GM08714 (cell line): ENCODE measurements around the gene NSUN4.
A peak's percentile ranks its signal among the peaks of the same experiment; 100 is the strongest.
"Not testable (repeated sequence)": the region's sequence is repeated elsewhere in the genome, so short reads cannot be mapped to it uniquely, and the experiment has no call there.

ENCODE experiments used
- H3K4me3 ChIP-seq: fragments of 200-500 bp; sonication (Bioruptor generic); 2 replicates; pipeline ENCODE4 v1.5.1; 2014; ENCODE audit warnings: mild to moderate bottlenecking, low read length, inconsistent platforms
- ZNF274 ChIP-seq: IDR thresholded peaks from 2 replicates; pipeline ENCODE4 v1.6.1; 2012; ENCODE audit warnings: mild to moderate bottlenecking, low read depth, low read length

Gene NSUN4

DNA sequence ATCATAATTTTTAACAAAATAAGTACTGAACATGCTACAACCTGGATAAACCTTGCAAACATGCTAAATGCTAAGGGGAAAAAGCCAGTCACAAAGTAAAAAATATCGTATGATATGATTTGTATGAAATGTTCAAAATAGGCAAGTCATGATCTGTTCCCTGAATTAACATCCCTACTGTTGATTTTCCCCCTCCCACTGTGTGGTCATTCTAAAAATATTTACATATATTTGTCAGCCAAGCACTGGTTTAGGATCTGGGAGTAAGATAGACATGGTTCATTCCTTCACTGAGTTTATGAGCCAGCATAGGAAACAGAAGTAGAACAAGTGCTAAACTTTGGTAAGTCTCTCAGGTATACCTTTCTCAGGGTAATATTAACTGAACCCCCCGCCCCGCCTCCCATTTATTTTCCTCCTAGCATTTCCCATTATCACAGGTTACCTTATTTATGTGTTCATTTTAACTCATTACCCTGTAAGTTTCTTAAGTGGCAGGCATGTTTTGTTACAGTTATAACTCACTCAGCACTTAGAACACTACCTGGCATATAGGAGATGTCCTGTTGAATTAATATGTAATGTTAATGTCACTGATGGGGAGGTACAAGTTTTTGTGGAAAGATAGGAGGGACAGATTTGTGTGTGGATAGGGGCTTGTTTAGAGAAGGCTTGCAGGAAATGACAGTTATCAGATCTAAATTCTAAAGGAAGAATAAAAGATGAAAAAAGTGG lies 24.8 kb upstream of the NSUN4 start:
- H3K4me3 ChIP-seq: no peak overlapping the region

DNA sequence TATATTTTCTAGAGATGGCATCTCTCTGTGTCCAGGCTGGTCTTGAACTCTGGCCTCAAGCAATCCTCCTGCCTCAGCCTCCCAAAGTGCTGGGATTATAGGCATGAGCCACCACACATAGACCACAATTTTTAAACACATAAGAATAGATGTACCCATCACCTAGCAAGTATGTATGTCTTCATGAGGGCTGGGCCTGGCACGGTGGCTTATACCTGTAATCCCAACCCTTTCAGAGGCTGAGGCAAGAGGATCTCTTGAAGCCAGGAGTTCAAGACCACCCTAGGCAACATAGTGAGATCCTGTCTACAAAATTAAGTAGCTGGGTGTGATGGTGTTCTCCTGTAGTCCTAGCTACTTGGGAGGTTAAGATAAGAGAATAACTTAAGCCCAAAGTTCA lies 23.3 kb upstream of the NSUN4 start:
- TF ChIP-seq ZNF274: no peak
- no peak overlapping the region for H3K4me3 ChIP-seq

More for the DNA sequence above, 24.8 kb upstream of the NSUN4 start:
- no peak for TF ChIP-seq ZNF274

DNA sequence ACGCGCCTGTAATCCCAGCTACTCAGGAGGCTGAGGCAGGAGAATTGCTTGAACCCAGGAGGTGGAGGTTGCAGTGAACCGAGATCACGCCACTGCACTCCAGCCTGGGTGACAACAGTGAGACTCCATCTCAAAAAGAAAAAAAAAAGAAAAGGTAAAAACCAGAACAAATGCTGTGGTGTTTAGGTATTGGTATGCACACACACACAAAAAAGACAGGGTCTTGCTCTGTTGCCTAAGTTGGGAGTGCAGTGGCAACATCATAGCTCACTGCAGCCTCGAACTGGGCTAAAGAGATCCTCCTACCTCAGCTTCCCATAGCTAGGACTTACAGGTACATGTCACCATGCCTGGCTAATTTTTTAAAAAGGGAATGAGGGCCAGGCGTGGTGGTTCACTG lies 21.3 kb upstream of the NSUN4 start:
- H3K4me3 ChIP-seq: not testable (repeated sequence)

DNA sequence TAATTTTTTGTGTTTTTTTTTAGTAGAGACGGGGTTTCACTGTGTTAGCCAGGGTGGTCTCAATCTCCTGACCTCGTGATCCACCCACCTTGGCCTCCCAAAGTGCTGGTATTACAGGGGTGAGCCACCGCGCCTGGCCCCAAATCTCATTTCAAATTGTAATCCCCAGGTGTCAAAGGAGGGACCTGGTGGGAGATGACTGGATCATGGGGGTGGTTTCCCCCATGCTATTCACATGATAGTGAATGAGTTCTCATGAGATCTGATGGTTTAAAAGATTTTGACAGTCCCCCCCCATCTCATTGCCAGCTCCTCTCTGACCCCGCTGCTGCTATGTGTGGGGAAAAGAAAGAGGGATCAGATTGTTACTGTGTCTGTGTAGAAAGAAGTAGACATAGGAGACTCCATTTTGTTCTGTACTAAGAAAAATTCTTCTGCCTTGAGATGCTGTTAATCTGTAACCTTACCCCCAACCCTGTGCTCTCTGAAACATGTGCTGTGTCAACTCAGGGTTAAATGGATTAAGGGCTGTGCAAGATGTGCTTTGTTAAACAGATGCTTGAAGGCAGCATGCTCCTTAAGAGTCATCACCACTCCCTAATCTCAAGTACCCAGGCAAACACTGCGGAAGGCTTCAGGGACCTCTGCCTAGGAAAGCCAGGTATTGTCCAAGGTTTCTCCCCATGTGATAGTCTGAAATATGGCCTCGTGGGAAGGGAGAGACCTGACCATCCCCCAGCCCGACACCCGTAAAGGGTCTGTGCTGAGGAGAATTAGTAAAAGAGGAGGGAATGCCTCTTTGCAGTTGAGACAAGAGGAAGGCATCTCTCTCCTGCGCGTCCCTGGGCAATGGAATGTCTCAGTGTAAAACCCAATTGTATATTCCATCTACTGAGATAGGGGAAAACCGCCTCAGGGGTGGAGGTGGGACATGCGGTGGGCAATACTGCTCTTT lies 20.4 kb upstream of the NSUN4 start:
- H3K4me3 ChIP-seq: not testable (repeated sequence)

DNA sequence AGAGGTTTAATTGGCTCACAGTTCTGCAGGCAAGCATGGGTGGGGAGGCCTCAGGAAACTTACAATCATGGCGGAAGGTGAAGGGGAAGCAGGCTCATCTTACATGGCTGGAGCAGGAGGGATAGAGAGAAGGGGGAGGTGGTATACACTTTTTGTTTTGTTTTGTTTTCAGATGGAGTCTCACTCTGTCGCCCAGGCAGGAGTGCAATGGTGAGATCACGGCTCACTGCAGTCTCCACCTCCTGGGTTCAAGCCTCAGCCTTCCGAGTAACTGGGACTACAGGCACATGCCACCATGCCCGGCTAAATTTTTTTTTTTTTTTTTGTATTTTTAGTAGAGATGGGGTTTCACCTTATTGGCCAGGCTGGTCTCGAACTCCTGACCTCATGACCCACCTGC lies 18.4 kb upstream of the NSUN4 start:
- not testable (repeated sequence) for H3K4me3 ChIP-seq

DNA sequence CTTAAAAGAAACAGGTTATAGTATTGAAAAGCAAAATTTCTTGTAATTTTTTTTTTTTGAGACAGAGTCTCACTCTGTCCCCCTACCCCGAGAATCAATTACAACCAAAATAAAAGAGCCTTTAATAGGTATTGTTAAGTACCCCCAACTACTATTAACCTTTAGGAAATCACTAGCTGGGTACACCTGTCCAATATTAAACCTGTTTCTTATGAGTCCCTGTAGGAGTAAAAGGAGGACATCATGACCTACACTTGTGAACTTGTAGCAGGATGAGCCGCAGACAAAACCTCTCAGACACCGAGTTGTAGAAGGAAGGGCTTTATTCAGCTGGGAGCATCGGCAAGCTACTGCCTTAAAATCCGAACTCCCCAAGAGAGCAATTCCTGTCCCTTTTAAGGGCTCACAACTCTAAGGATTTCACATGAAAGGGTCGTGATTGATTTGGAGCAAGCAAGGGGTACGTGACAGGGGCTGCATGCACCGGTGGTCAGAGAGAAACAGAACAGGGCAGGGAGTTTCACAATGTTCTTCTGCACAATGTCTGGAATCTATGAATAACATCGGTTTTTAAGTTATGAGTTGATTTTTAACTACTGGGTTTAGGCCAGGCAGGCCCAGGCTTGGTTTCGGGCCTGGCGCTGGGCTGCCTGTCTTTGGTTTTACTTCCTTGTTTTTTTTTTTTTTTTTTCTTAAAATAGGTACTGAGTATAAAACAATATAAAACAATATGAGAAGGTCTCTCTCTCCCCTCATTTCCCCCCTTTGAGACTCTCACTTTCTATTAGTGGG lies 15.1 kb upstream of the NSUN4 start:
- peak overlapping the region; percentile 61; the same call in 1 of the 2 replicates for H3K4me3 ChIP-seq

DNA sequence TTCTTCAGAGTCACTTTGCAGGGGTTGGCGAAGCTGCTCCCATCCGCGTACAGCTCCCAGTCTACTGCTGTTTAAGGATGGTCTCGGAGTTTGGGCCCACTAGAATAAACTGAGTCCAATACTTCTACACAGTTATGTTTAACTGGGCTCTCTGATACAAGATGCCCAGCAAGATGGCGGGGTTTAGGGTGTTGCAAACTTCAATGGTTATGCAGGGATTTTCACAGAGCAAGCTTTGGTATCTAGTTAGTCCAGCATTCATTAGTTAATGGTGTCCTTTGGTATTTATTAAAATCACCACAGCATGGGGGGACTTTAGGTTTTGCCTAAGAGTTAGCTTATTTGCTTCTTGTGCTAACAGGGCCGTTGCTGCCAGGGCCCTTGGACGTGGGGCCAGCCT lies 12.4 kb upstream of the NSUN4 start:
- peak overlapping the region; percentile 18; the same call in 1 of the 2 replicates for H3K4me3 ChIP-seq

DNA sequence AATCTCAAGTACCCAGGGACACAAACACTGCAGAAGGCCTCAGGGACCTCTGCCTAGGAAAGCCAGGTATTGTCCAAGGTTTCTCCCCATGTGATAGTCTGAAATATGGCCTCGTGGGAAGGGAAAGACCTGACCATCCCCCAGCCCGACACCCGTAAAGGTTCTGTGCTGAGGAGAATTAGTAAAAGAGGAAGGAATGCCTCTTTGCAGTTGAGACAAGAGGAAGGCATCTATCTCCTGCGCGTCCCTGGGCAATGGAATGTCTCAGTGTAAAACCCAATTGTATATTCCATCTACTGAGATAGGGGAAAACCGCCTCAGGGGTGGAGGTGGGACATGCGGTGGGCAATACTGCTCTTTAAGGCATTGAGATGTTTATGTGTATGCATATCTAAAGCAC lies 10.8 kb upstream of the NSUN4 start:
- peak overlapping the region; percentile 86 for H3K4me3 ChIP-seq

DNA sequence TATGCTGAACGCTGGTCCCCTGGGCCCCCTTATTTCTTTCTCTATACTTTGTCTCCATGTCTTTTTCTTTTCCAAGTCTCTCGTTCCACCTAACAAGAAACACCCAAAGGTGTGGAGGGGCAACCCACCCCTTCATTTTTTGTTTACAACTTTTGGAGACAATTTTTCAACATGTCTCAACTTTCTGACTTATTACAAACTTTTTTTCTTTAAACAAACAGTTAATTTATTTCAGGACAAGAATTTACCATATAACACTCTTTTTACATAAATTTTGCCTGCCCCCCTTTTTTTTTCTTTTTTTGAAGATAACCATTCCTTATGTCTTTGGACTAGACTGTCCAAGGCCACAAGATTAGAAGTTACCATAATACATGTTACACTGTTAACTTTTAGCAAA lies 10.2 kb upstream of the NSUN4 start:
- peak overlapping the region; percentile 86 for H3K4me3 ChIP-seq

DNA sequence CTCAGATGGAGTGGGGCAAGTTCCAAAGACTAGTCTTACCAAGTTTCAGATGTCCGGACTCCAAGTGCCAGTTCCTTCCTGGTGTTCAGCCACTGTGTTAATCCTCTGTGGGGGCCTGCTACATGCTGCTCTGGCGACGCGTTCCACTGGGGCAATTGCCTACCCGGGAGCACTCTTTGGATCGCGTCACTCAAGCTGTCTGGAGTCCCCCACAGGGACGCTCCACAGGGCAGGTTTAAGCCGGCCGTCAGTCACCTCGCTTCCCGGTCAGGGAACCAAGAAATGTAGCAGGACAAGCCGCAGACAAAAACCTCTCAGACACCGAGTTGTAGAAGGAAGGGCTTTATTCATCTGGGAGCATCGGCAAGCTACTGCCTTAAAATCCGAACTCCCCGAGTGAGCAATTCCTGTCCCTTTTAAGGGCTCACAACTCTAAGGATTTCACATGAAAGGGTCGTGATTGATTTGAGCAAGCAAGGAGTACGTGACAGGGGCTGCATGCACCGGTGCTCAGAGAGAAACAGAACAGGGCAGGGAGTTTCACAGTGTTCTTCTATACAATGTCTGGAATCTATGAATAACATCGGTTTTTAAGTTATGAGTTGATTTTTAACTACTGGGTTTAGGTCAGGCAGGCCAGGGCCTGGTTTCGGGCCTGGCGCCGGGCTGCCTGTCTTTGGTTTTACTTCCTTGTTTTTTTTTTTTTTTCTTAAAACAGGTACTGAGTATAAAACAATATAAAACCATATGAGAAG lies 8.6 kb upstream of the NSUN4 start:
- peak overlapping the region; percentile 86 for H3K4me3 ChIP-seq

DNA sequence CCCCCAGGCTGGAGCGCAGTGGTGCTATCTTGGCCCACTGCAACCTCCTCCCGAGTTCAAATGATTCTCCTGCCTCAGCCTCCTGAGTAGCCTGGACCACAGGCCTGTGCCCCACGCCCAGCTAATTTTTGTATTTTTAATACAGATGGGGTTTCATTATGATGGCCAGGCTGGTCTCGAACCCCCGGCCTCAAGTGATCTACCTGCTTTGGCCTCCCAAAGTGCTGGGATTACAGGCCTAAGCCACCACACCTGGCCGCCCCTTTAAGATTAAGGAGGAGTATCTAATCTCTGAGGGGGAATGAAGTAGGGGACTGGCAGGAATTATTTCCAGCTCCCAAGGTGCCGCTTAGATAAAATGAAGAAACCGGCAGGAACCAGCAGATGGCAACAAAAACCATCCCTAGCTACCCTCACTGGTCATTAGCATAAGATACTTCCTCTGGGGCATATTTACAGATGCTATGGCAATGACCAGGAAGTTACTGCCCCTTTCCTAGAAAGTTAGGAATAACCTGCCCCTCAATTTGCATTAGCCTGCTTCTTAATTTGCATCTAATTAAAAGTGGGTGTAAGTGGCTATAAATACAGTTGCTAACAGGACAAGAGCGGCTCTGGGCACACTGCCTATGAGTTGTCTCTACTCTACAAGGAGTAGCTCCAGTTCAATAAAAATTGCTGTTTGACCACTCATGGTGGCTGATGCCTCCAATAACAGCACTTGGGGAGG lies 7.1 kb upstream of the NSUN4 start:
- no peak for TF ChIP-seq ZNF274
- H3K4me3 ChIP-seq: peak overlapping the region; percentile 9; the same call in 1 of the 2 replicates

DNA sequence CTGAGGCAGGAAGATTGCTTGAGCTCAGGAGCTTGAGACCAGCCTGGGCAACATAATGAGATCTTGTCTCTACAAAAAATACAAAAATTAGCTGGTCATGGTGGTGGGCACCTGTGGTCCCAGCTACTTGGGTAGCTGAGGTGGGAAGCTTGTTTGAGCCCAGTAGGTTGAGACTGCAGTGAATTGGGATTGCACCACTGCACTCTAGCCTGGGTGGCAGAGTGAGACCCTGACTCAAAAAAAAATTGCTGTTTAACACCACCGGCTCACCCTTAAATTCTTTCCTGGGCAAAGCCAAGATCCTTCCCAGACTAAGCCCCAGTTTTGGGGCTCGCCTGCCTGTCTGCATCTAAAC lies 6.6 kb upstream of the NSUN4 start:
- no peak overlapping the region; the same call in 1 of the 2 replicates for H3K4me3 ChIP-seq
- no peak for TF ChIP-seq ZNF274

DNA sequence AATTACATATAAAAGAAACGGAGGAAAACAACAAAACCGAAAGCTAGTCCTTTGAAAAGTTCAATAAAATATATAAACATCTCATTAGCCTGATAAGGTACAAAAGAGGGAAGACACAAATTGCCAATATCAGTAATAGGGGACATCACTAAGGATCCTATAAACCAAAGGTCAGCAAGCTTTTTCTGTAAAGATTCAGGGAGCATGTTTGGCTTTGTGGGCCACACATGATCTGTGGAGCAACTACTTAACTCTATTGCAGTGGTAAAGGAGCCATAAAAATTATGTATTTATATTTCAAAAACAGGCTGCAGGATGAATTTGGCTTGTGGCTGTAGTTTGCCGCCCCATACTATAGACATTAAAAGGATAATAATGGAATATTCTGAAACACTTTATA lies 5.5 kb upstream of the NSUN4 start:
- no peak for TF ChIP-seq ZNF274
- no peak overlapping the region for H3K4me3 ChIP-seq

DNA sequence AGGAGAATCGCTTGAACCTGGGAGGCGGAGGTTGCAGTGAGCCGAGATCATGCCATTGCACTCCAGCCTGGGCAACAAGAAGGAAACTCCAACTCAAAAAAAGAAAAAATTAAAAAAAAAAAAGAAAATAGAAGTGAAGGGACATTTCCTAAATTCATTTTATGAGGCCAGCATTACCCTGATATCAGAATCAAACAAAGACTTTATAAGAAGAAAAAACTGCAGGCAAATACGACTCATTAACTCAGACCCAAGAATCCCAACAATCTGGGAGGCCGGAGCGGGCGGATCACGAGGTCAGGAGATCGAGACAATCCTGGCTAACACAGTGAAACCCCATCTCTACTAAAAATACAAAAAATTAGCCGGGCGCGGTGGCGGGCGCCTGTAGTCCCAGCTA lies 3.2 kb upstream of the NSUN4 start:
- H3K4me3 ChIP-seq: not testable (repeated sequence)
